T-helper 9 cell (primary cell): ENCODE measurements around the gene WNT16.
A peak's percentile ranks its signal among the peaks of the same experiment; 100 is the strongest.

Experiments
- DNase-seq: peaks from one replicate; pipeline ENCODE4 v3.0.0-alpha.2; 2020

WNT16 gene

DNA sequence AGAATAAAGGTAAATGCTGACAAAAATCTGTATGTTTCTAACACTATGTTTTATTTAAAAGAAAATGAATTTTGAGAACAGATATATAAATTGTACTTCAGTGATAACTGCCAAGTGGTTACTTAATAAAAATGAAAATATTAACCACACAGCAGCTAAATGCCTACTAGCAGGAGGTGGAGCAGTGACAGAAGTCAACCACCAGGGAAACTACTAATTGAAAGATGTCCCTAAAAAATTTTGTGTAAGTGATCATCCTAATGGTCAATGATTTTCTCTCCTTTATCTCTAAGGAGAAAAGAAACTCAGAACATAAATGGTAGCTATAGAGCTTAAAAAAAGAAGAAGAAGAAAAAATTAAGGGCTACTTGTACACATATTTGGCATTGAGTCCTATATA is 22.9 kb downstream of the WNT16 start:
- DNase-seq = no peak

GRCh38 chr7:121352323-121352722 is 23.5 kb downstream of the WNT16 start:
- DNase-seq = no peak

DNA sequence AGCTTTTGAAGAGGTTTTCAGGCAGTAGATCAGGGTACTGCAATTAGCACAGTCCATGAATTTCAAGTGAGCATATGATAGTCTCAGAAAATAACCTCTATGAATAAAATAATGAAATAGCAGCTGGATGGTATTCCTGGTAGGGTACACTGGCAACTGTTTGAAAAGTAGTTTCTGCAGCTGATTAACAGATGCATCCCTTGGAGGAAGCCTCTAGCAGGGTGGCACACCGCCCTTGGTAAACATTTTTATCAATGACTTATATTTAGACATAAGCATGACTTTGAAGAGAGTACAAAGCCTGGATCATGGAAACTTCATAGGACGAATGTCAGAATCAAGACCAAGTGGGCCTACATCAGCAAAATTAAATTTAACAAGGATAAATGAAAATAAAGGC is 26.8 kb downstream of the WNT16 start:
- no peak for DNase-seq

GRCh38 chr7:121360564-121360963 is 31.8 kb downstream of the WNT16 start:
- DNase-seq = no peak

DNA sequence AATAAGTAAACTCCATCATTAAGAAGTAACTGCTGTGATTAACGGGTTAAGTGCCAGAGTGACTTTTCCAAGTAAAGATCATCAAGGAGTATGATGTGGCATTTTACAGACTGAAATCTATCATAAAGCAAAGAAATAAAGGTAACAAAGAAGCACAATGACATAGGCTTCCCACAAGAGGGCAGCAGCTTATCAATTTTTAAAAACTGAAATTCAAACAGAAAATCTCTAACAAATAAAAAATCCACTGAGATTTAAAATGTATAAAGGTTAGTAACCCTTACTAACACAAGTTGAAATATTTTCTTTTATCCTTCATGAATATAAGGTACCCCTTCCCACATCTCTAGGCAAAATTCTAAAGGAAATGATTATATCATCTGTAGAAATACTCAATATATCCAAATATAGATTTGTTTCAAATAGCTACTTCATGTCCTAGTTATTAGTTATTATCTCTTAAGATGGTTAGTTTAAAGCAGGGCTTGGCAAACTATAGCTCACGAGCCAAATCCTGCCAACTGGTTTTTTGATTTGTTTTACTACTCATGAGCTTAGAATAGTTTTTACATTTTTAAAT is 38.1 kb downstream of the WNT16 start:
- peak; percentile 15 for DNase-seq

DNA sequence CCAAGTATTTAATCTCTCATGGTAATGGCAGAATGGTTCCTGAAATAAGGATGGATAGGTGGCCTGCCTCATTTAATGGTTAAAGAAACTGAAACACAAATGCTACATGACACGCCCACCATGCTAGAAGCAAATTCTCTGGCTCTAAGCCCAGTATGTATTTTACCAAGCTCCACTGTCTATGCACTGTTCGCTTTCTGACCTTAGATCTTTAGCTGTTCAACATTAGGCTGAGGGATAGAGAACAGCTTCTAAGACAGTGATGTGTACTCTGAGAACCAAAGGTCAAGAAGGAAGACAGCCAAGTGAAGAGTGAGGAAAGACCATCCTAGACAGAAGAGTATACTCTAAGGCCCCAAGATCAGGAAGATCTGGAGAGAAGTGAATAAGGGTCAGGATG is 40.7 kb downstream of the WNT16 start:
- DNase-seq = no peak

- no peak for DNase-seq
Measured at GRCh38 chr7:121371367-121371766, 42.6 kb downstream of the WNT16 start.

GRCh38 chr7:121371883-121372282 is 43.1 kb downstream of the WNT16 start:
- no peak for DNase-seq

- DNase-seq = no peak
Measured at GRCh38 chr7:121372376-121373010, 43.7 kb downstream of the WNT16 start.

- DNase-seq = no peak
Measured at GRCh38 chr7:121373177-121373576, 44.4 kb downstream of the WNT16 start.

DNA sequence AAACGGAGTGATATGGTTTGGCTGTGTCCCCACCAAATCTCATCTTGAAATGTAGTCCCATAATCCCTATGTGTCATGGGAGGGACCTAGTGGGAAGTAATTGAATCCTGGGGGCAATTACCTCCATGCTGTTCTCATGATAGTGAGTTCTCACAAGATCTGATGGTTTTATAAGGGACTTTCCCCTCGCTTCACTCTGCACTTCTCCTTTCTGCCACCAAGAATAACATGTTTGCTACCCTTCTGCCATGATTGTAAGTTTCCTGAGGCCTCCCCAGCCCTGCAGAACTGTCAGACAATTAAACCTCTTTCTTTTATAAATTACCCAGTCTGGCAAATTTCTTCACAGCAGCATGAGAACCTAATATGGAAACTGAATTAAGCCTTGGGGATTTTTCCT is 48.2 kb downstream of the WNT16 start:
- DNase-seq = no peak

DNA sequence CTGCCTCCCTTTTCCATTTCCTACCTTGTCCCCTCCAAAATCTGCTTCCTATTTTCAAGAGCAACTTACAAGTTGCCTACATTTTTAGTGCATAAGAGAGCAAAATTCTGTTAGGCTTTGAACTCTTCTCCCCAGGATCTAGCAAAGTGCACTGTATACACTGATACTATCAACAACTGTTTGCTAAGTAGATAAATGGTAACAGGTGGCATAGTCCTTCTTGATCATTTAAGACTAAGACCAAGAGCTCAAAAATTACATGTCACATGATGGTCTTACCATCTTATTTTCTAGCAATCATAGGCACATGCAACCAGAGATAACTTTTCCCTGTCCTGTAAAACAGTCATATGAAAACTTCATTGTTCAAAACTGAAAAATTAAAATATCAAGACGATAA is 51.1 kb downstream of the WNT16 start:
- no peak for DNase-seq

DNA sequence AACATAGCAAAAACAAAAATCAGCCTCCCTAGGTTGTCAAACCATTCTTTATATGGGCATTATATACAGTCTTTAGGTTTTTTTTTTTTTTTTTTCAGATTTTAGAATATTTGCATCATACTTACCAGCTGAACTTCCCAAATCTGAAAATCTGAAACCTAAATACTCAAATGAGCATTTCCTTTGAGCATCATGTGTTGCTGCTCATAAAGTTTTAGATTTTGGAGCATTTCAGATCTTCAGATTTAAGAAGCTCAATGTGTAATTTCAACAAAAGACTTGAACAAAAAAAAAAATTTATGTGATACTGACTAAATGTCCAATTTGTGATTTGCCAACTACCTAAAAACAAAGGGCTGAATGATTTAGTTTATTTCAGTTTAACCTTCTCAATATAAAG is 53.7 kb downstream of the WNT16 start:
- DNase-seq = no peak

DNA sequence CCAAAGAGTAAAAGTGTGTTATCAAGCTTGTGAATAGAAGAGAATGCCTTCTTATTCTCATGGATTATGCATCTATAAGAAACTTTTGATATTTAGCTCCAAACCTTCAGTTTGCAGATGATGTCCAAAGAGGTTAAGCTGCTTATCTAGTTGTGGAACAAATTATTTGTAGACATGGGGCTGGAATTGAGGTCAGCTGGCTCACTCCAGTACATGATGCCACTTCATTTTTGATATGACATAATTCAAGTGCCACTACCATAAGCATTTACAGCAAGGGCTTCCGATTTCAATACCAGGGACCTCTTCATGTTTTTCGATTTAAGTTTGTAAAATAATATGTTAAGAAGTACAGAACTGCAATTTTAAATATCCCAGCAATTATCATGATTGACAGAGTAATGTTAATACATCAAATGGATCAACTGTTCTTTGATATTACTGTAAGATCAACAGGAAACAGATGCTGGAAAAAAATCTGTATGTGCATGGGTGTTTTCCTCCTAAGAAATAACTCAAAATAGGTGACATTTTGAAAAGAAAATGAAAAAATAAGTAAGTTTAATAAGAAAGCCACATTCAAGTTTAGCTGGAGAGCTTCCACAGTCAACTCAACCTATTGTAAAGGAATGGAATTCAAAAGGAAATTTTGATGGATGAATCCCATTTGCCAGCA is 54.6 kb downstream of the WNT16 start:
- DNase-seq = no peak

DNA sequence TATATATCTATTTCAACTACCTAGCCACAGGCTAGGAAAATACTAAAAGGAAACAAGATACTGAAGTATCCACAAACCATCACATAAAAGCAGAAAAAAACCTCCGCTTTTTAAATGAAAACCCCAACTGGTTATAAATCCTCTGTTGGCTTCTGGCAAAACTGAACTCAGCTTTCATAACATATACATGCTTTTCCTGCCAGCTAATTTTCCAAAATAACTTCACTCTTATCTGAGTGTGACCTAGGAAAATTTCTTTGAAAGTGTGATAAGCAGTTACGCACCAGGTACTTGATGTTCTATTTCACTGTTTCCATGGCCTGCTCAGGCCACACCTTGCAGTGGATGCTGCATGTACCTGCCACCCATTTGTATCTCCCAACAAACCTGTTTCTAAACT is 55.5 kb downstream of the WNT16 start:
- no peak for DNase-seq

- DNase-seq = no peak
Measured at GRCh38 chr7:121385056-121385799, 56.4 kb downstream of the WNT16 start.

GRCh38 chr7:121385800-121386179 is 57.0 kb downstream of the WNT16 start:
- DNase-seq = no peak

DNA sequence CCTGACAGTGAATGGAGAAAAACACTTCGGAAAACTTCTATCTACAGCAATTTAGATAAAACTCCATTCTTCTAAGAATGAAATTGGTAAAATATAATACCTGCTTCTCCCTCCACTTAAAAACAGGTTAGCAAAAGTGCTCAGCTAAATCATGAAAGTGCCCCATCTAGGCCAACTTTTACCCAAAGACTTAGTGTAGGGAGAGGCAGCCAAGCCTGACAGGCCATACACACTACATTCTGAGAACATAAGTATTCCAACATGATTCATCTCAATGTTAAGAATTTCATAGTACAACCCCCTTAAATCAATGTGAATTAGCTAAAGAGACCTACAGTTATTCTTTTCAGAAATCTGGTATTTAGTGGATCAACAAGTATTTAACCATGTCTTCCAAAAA is 60.1 kb downstream of the WNT16 start:
- no peak for DNase-seq

DNA sequence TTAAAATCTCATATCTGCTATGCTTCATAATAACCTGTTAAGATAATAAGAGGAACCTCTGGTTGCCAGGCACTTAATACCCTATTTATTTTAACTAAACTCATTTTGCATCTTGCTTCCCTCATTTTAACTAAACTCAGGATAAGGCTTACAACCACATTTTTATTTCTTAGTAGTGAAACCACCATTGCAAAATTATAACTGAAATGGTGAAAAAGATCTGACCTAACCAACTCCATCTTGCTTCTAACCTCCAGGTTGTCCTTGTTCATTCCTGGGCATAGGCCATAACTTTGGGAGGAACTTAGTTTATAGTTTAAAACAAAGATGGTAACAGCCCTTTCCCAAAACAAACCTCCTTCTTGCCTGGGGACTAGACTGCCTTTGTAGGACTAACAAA is 61.3 kb downstream of the WNT16 start:
- DNase-seq = no peak

DNA sequence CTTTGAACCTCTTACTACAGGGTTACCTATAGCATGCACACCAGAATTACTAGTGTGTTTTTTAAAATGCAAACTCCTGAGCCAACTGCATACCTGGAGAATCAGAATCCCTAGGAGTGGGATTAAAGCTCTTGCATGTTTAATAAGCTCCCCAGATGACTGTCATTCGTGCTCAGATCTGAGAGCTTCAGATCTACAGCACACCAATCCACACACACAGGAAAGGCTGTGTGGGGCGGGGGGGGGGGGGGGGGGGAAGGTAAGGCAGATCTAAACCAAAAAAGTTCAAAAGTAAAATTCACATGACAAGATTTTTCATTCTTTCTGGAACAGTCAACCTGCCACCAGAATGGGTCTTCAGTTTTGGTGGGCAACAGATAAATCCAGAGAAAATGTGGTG is 61.8 kb downstream of the WNT16 start:
- no peak for DNase-seq
